HG03280 (cell line): ENCODE data around the gene SPANXC.
"Not testable (repeated sequence)": the region's sequence is repeated elsewhere in the genome, so short reads cannot be mapped to it uniquely, and the experiment has no call there.

ENCODE experiments used
- ATAC-seq: cut with Tn5 transposase; IDR thresholded peaks from one replicate; pipeline ENCODE4 v1.9.1; 2021; ENCODE audit warnings: mild to moderate bottlenecking, moderate library complexity; ENCODE audit not compliant: unreplicated experiment

The SPANXC gene

GRCh38 chrX:141242417-141242816 lies at the start of gene SPANXC:
TSS of gene SPANXC (minus strand) at chrX:141242517. CDS start at chrX:141242457, 60 bp downstream.
- not testable (repeated sequence) for ATAC-seq

- ATAC-seq, result no peak
Measured at GRCh38 chrX:141279476-141279875, 37.2 kb upstream of the SPANXC start.

- ATAC-seq, result no peak
Measured at GRCh38 chrX:141278306-141278705, 36.0 kb upstream of the SPANXC start.

- ATAC-seq, result no peak
Measured at GRCh38 chrX:141258080-141258479, 15.8 kb upstream of the SPANXC start.

GRCh38 chrX:141221611-141222010 lies 20.7 kb downstream of the SPANXC start:
- no peak for ATAC-seq

GRCh38 chrX:141220342-141221008 lies 21.8 kb downstream of the SPANXC start:
- ATAC-seq, result no peak

GRCh38 chrX:141214196-141214595 lies 28.1 kb downstream of the SPANXC start:
- no peak for ATAC-seq

GRCh38 chrX:141201962-141202361 lies 40.4 kb downstream of the SPANXC start:
- ATAC-seq, result no peak
